DOHH2 (cell line): ENCODE measurements around the gene TLCD2.
A peak's percentile ranks its signal among the peaks of the same experiment; 100 is the strongest.

Experiments
- H3F3A ChIP-seq: fragments of 200-600 bp; sonication (generic), shearing (Covaris generic); 2 replicates; pipeline ENCODE4 v1.6.0; 2016; ENCODE audit warnings: antibody characterized with exemption, mild to moderate bottlenecking; ENCODE audit not compliant: control insufficient read depth, insufficient read depth
- H3K27ac ChIP-seq: fragments of 200-600 bp; sonication (generic); 2 replicates; pipeline ENCODE4 v1.5.1; 2014; ENCODE audit warnings: low read depth, mild to moderate bottlenecking, low read length, moderate library complexity
- H3K27me3 ChIP-seq: fragments of 200-600 bp; sonication (generic); 2 replicates; pipeline ENCODE4 v1.6.1; 2014; ENCODE audit warnings: mild to moderate bottlenecking, low read length, mixed read lengths; ENCODE audit not compliant: control insufficient read depth
- H3K36me3 ChIP-seq: fragments of 200-600 bp; sonication (generic); 2 replicates; pipeline ENCODE4 v1.6.1; 2014; ENCODE audit warnings: mild to moderate bottlenecking, low read length, moderate library complexity, mixed read lengths; ENCODE audit not compliant: control insufficient read depth
- H3K4me1 ChIP-seq: fragments of 200-600 bp; sonication (generic); 2 replicates; pipeline ENCODE4 v1.6.1; 2014; ENCODE audit warnings: mild to moderate bottlenecking, low read length, mixed read lengths; ENCODE audit not compliant: control insufficient read depth
- H3K4me2 ChIP-seq: fragments of 200-600 bp; sonication (generic); 2 replicates; pipeline ENCODE4 v1.6.0; 2014; ENCODE audit warnings: mild to moderate bottlenecking, low read length, moderate library complexity
- H3K4me3 ChIP-seq: fragments of 200-600 bp; sonication (generic); 2 replicates; pipeline ENCODE4 v1.5.1; 2014; ENCODE audit warnings: mild to moderate bottlenecking, low read length, mixed read lengths
- H3K79me2 ChIP-seq: fragments of 200-600 bp; sonication (generic); 2 replicates; pipeline ENCODE4 v1.6.1; 2014; ENCODE audit warnings: mild to moderate bottlenecking, low read length, mixed read lengths; ENCODE audit not compliant: control insufficient read depth
- H3K9me2 ChIP-seq: fragments of 200-600 bp; sonication (generic); replicated peaks from 2 replicates; pipeline ENCODE4 v1.6.1; 2014; ENCODE audit warnings: mild to moderate bottlenecking, low read length, mixed read lengths; ENCODE audit not compliant: control insufficient read depth
- H3K9me3 ChIP-seq: fragments of 200-600 bp; sonication (generic); 2 replicates; pipeline ENCODE4 v1.6.1; 2014; ENCODE audit warnings: antibody characterized with exemption, low read length, mixed read lengths; ENCODE audit not compliant: control insufficient read depth, insufficient read depth
- H4K20me1 ChIP-seq: fragments of 200-600 bp; sonication (generic); 2 replicates; pipeline ENCODE4 v1.6.0; 2014; ENCODE audit warnings: low read depth, mild to moderate bottlenecking, antibody characterized with exemption, low read length, moderate library complexity; ENCODE audit not compliant: control insufficient read depth, insufficient read depth
- EZH2phosphoT487 ChIP-seq: fragments of 200-600 bp; sonication (generic); IDR thresholded peaks from 2 replicates; pipeline ENCODE4 v1.6.1; 2017; ENCODE audit warnings: borderline replicate concordance, mild to moderate bottlenecking, antibody characterized with exemption, low read length, moderate library complexity, mixed read lengths
- TF ChIP-seq, protein P1 (sequence below): fragments of 200-600 bp; sonication (generic); IDR thresholded peaks from one replicate; pipeline ENCODE4 v1.5.1; 2014; ENCODE audit warnings: antibody characterized with exemption, mild to moderate bottlenecking, low read depth, low read length; ENCODE audit not compliant: poor library complexity, severe bottlenecking

Gene TLCD2

DNA sequence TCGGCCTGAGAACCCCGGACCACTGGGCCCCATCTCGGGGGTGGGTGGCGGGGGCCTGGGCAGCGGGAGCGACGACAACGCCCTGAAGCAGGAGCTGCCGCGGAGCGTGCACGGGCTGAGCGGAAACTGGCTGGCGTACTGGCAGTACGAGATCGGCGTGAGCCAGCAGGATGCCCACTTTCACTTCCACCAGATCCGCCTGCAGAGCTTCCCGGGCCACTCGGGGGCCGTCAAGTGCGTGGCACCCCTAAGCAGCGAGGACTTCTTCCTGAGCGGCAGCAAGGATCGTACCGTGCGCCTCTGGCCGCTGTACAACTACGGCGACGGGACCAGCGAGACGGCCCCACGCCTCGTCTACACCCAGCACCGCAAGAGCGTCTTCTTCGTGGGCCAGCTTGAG lies 23.6 kb upstream of the TLCD2 start:
- peaks cover 55% of the 10 kb centered on the region for H3K36me3 ChIP-seq
- peaks cover 39% of the 10 kb centered on the region for H3K79me2 ChIP-seq
- H3K9me3 ChIP-seq = no peaks in the 10 kb centered on the region
- peaks cover 85% of the 10 kb centered on the region for H3K4me1 ChIP-seq
- H4K20me1 ChIP-seq = no peaks in the 10 kb centered on the region
- H3K27ac ChIP-seq = peak overlapping the region; percentile 99
- no peaks in the 10 kb centered on the region for H3K9me2 ChIP-seq
- H3K4me2 ChIP-seq = peak overlapping the region; percentile 98
- peaks cover 23% of the 10 kb centered on the region for H3F3A ChIP-seq
- no peak for TF ChIP-seq EZH2phosphoT487
- TF ChIP-seq, protein P1, sequence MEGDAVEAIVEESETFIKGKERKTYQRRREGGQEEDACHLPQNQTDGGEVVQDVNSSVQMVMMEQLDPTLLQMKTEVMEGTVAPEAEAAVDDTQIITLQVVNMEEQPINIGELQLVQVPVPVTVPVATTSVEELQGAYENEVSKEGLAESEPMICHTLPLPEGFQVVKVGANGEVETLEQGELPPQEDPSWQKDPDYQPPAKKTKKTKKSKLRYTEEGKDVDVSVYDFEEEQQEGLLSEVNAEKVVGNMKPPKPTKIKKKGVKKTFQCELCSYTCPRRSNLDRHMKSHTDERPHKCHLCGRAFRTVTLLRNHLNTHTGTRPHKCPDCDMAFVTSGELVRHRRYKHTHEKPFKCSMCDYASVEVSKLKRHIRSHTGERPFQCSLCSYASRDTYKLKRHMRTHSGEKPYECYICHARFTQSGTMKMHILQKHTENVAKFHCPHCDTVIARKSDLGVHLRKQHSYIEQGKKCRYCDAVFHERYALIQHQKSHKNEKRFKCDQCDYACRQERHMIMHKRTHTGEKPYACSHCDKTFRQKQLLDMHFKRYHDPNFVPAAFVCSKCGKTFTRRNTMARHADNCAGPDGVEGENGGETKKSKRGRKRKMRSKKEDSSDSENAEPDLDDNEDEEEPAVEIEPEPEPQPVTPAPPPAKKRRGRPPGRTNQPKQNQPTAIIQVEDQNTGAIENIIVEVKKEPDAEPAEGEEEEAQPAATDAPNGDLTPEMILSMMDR = no peak
- peak overlapping the region; percentile 77 for H3K4me3 ChIP-seq
- H3K27me3 ChIP-seq = no peaks in the 10 kb centered on the region

DNA sequence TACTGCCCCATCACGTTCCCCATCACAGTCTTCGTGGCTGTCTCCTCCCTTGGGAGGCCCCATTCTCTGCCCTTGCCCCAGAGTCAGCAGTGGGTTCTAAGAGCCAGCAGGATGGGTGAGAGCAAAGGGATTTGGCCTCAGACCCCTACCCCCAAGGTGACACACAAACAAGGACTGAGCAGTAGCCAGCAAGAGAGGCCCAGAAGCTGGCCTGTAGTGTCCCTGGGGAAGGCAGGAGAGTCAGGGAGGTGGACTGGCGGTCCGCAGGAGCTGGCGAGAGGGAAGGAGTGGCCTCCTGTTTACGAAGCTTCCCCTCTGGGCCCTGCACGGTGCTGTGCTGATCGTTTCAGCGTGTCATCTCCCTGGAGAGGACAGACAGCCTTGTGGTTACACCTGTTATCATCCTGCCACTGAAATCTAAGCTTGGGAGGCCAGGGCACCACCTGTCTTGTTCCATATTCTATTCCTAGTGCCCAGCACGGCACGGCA lies 22.7 kb upstream of the TLCD2 start:
- peak overlapping the region; percentile 98 for H3K4me2 ChIP-seq
- H3K9me3 ChIP-seq = no peaks in the 10 kb centered on the region
- peaks cover 47% of the 10 kb centered on the region for H3K79me2 ChIP-seq
- peak overlapping the region; percentile 99 for H3K27ac ChIP-seq
- H3K4me1 ChIP-seq = peaks cover 92% of the 10 kb centered on the region
- H3K27me3 ChIP-seq = no peaks in the 10 kb centered on the region
- H4K20me1 ChIP-seq = no peaks in the 10 kb centered on the region
- H3K36me3 ChIP-seq = peaks cover 58% of the 10 kb centered on the region
- H3K9me2 ChIP-seq = no peaks in the 10 kb centered on the region
- no peak for TF ChIP-seq EZH2phosphoT487
- TF ChIP-seq, protein P1 = no peak
- H3K4me3 ChIP-seq = peak overlapping the region; percentile 77
- H3F3A ChIP-seq = peaks cover 23% of the 10 kb centered on the region

DNA sequence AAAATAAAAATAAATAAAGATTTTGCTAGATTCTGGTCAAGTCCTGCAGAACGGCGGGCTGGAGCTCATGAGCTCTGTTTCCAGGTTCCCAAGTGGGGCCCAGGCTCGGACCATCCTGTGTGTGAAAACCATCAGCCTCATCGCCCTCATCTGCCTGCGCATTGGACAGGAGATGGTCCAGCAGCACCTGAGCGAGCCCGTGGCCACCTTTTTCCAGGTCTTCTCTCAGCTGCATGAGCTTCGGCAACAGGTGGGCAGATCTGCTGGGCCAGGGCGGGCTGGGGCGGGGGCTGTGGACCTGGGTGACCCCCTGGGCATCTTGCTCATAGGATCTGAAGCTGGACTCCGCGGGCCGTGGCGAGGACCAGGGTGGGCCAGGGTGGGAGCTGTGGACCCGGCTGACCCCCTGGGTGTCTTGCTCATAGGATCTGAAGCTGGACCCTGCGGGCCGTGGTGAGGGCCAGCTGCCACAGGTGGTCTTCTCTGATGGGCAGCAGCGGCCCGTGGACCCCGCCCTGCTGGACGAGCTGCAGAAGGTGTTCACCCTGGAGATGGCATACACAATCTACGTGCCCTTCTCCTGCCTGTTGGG lies 22.2 kb upstream of the TLCD2 start:
- no peaks in the 10 kb centered on the region for H3K9me2 ChIP-seq
- H3K36me3 ChIP-seq = peaks cover 58% of the 10 kb centered on the region
- H3K9me3 ChIP-seq = no peaks in the 10 kb centered on the region
- peak overlapping the region; percentile 98 for H3K4me2 ChIP-seq
- H3K4me1 ChIP-seq = peaks cover 97% of the 10 kb centered on the region
- H3K4me3 ChIP-seq = peak overlapping the region; percentile 77
- TF ChIP-seq EZH2phosphoT487 = no peak
- TF ChIP-seq, protein P1 = no peak
- H3K27me3 ChIP-seq = no peaks in the 10 kb centered on the region
- peaks cover 23% of the 10 kb centered on the region for H3F3A ChIP-seq
- no peaks in the 10 kb centered on the region for H4K20me1 ChIP-seq
- peak overlapping the region; percentile 99 for H3K27ac ChIP-seq
- H3K79me2 ChIP-seq = peaks cover 52% of the 10 kb centered on the region
